Activated CD4-positive, alpha-beta T cell treated with anti-CD3 and anti-CD28 coated beads, Interleukin-2, amount 50 U/mL, for 1 hour (primary cell): ENCODE data around the gene RFX3.

ENCODE experiments used
- DNase-seq: peaks from one replicate; pipeline ENCODE4 v3.0.0-alpha.2; 2020

The RFX3 gene

GRCh38 chr9:3262826-3263529 lies 262.8 kb downstream of the RFX3 start:
- no peak for DNase-seq

- DNase-seq, result no peak
These were observed 264.3 kb downstream of the RFX3 start for GRCh38 chr9:3261484-3261883.

DNA sequence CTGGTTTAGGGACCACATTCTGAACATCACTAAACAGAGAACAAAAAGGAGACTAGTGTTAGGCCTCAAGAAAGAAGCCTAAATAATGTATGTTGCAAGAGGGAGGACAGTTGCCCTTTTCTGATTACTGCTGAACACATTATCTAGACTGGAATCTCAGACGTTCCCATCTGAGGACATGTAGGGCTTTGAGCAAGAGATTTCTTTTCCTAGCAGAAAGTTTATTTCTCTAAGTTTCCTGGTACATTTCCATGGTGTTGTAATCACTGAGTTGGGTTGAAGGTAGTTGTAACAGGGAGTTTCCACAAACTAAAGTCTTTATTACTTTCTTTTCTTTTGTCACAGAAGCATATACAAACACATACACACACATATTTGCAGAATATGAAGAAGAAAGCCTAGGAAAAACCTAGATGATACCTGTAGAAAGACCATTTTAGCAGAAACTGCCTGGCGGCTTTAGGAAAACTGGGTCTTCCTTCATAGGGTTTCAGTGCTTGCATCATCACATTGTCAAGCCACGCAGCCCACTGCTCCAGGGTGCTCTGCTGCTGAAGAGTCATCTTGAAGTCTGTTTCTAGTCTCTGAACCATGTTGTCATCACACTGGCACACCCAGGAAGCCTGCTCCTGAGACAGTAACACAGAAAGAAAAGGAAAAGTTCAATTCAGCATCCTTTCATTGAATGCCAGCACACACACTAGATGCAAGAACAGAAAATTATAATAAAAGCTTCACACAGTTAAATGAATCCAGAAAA lies 269.1 kb downstream of the RFX3 start:
- no peak for DNase-seq

DNA sequence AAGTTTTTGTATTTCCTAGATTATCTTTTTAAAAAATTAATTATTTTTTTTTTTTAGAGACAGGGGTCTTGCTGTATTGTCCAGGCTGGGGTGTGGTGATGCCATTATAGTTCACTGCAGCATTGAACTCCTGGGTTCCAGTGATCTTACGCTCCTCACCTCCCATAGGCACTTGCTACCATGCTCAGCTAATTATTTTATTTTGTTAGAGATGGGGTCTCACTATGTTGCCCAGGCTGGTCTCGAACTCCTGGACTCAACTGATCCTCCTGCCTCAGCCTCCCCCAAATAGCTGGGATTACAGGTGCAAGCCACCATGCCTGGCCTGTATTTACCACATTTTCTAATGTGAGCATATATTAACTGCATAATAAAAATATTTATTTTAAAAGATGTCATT lies 274.5 kb downstream of the RFX3 start:
- DNase-seq, result no peak

- DNase-seq, result no peak
These were observed 275.1 kb downstream of the RFX3 start for GRCh38 chr9:3250741-3251140.

DNA sequence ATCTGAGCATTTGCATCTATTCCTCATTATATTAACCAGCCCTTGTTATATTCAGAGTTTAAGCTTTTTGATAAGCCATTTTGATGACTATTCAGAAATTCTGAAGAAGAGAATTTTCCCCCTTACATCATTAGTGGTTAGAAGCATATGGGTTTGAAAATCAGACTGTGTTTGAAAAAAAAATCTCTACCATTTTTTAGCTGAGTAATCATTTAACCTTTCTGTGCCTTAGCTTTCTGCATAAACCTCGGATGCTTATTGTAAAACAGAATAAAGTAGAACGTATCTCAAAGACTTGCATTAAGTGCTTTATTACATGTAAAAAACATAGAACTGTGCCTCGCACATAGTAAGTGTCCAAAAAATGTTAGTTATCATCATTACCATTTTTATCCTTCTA lies 278.6 kb downstream of the RFX3 start:
- DNase-seq, result no peak

- no peak for DNase-seq
These were observed 279.6 kb downstream of the RFX3 start for GRCh38 chr9:3246241-3246640.

GRCh38 chr9:3244963-3245653 lies 280.7 kb downstream of the RFX3 start:
- no peak for DNase-seq

- no peak for DNase-seq
These were observed 282.1 kb downstream of the RFX3 start for GRCh38 chr9:3243683-3244082.

GRCh38 chr9:3241290-3241689 lies 284.5 kb downstream of the RFX3 start:
- DNase-seq, result no peak

- peak; percentile 58 for DNase-seq
These were observed 285.0 kb downstream of the RFX3 start for GRCh38 chr9:3240656-3241268.

GRCh38 chr9:3239240-3239639 lies 286.6 kb downstream of the RFX3 start:
- DNase-seq, result no peak

GRCh38 chr9:3238236-3238635 lies 287.6 kb downstream of the RFX3 start:
- no peak for DNase-seq

DNA sequence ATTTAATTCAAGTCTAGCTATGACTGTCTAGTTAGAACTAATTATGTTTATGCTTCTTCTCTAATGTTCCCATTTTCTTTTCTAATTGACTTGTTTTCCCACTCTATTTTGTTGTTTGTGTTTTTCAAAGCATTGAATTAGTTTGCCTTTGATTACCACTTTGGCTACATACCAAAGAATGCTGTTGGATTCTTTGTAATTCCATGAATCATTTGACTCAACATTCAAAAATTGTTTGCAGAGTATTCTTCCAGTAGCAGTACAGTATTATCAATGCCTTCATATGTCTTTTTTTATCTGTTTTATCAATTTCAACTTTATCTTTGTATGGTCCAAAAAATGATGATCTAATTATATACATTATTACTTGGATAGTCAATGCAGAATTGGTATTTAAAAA lies 288.7 kb downstream of the RFX3 start:
- no peak for DNase-seq

DNA sequence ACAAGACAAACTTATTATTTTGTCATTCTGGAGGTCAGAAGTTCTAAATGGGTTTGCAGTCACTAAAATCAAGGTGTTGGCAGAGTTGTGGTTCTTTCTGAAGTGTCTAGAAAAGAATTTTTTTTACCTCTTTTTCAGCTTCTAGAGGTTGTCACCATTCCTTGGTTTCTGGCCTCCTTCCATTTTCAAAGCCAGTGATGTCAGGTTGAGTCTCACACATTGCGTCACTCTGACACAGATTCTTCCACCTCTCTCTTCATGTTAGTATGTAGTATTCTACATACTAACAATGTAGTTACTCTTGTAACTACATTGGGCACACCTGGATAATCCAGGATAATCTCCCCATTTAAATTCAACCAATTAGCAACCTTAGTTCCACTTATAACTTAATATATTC lies 290.3 kb downstream of the RFX3 start:
- no peak for DNase-seq

DNA sequence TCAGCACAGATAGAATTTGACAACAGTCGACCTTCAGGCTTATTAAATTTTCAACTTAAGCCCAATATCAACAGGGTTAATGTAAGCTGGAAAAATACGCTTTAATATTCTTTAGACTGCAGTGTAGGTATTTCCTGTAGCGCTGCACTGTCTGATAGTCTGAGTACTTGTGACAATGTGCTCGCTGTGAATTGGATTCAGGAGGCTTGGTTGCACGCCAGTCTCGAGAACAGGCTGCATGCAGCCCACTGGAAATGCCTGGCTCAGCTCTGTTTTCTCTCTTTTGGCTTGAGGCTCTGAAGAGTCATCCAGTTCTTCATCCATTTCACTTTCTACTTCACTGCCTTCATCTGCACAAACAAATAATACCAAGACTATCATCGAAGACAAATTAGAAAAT lies 300.9 kb downstream of the RFX3 start:
- DNase-seq, result no peak

DNA sequence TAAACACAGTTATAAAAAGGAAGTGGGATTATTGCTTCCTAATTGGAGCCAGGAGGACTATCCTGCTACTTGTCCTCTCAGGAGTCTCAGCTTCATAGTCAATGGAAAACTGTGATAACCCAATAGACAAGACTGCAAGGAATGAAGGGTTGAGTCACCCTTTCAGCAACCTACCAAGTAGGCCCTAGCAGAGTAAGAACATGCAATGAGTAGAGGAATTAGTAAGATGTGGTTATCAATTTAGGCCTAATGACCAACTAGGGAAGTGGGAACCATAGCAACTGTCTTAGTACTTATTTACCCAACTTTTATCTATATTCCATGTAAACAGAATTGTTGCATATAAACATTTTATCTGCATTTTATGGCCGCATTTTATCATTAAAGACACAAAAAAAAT lies 310.1 kb downstream of the RFX3 start:
- no peak for DNase-seq

DNA sequence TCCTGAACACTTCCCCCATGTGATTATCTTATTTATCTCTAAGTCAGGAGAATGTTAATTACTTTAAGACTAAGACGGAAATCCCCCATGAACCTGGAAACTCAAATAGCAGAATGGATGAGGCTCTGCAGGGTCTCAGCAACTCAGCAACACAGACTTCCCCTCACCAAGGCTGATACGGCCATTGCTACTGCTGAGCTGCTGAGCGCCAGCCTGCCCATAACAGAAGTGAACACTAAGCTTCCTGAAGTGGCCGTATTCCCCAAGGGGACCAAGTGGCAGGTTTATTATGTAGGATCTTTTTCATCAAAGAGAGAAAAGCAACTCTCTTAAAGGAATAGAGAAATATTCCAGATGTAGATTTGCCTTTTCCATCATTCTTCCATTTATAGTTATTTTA lies 311.1 kb downstream of the RFX3 start:
- DNase-seq, result no peak

- no peak for DNase-seq
These were observed 320.2 kb downstream of the RFX3 start for GRCh38 chr9:3205421-3206095.

GRCh38 chr9:3200331-3200774 lies 325.4 kb downstream of the RFX3 start:
- no peak for DNase-seq

DNA sequence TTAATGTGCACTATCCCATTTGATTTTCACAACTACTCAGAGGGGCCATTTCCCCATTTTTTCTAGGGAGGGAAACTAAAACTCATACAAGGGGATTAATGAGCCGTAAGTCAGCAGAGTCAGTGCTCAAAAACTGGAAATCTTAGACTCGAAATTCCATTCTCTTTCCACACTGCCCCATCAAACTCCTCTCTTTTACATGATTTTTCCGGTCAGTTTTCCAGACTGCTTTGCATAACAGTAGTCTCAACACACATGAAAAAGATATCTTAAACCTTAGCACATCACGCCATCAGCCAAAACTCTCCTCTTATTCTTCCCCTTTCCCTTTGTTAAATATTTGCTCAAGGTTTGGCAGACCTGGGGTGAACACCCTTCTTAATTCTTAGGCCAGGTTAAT lies 332.0 kb downstream of the RFX3 start:
- DNase-seq, result no peak

DNA sequence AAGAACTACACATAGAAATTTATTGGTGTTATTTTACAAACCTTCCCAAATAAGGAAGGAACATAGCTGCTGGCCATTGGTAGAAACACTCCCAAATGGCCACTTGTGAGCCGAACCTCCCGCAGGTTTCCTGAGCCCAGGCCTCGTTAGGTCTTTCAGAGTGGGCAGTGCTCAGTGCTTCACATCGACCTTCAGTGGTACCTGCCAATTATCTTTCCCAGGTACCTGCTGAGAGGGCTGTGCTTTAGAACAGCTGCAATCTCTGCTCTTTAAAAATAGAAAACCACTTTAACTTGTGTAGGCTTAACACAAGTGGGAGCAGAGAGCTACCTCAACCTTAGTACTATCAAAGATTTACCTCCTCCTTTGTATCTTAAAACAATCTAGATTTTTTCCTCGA lies 334.1 kb downstream of the RFX3 start:
- DNase-seq, result no peak
